ENCODE results near the gene SPP2.

DNA sequence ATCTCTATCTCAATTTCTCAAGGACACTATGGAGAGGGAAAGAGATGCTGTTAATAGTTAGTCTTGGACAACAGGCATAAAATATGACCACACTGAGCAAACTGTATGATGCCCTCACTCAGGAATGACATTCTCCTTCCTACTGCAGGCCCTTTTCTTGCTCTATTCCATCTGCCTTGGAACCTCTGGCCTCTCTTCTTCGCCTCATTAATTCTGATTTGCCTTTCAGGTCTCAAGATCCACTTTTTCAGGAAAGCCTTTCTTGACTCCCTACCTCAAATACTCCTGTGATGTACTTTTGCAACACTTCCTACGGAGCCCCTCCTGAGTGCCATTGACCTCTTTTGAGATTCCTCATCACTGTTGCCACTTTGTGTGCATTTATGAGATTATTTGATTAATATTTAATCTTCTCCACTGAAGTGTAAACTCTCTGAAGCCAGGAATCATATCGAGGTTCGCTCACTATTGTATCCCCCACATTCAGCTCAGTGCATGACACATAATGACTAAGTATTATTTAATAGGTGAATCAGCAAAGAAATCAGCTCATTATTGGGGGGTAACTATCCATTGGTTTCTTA lies 21.3 kb upstream of the SPP2 start:
- TF ChIP-seq RORB (CRISPR knock-in tag; IDR thresholded peaks at IDR 0.05) (no peak), ELF4 (CRISPR knock-in tag; IDR thresholded peaks at IDR 0.05; ENCODE audit: low read depth) (no peak), PRRX2 (CRISPR knock-in tag; IDR thresholded peaks at IDR 0.05) (no peak), ZNF396 (CRISPR knock-in tag; IDR thresholded peaks at IDR 0.05; ENCODE audit: borderline replicate concordance) (no peak), ZNF416 (CRISPR knock-in tag; IDR thresholded peaks at IDR 0.05) (no peak), FOXP1 (CRISPR knock-in tag; IDR thresholded peaks at IDR 0.05; ENCODE audit: borderline replicate concordance) (no peak), GABPB1 (CRISPR knock-in tag; IDR thresholded peaks at IDR 0.05) (no peak), TCF7 (CRISPR knock-in tag; IDR thresholded peaks at IDR 0.05; ENCODE audit: low read depth) (no peak)
- TF ChIP-seq, protein P1, sequence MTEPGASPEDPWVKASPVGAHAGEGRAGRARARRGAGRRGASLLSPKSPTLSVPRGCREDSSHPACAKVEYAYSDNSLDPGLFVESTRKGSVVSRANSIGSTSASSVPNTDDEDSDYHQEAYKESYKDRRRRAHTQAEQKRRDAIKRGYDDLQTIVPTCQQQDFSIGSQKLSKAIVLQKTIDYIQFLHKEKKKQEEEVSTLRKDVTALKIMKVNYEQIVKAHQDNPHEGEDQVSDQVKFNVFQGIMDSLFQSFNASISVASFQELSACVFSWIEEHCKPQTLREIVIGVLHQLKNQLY (CRISPR knock-in tag; IDR thresholded peaks at IDR 0.05): no peak
- TF ChIP-seq, protein P2, sequence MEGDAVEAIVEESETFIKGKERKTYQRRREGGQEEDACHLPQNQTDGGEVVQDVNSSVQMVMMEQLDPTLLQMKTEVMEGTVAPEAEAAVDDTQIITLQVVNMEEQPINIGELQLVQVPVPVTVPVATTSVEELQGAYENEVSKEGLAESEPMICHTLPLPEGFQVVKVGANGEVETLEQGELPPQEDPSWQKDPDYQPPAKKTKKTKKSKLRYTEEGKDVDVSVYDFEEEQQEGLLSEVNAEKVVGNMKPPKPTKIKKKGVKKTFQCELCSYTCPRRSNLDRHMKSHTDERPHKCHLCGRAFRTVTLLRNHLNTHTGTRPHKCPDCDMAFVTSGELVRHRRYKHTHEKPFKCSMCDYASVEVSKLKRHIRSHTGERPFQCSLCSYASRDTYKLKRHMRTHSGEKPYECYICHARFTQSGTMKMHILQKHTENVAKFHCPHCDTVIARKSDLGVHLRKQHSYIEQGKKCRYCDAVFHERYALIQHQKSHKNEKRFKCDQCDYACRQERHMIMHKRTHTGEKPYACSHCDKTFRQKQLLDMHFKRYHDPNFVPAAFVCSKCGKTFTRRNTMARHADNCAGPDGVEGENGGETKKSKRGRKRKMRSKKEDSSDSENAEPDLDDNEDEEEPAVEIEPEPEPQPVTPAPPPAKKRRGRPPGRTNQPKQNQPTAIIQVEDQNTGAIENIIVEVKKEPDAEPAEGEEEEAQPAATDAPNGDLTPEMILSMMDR (IDR thresholded peaks at IDR 0.05): no peak
- TF ChIP-seq, protein P3, sequence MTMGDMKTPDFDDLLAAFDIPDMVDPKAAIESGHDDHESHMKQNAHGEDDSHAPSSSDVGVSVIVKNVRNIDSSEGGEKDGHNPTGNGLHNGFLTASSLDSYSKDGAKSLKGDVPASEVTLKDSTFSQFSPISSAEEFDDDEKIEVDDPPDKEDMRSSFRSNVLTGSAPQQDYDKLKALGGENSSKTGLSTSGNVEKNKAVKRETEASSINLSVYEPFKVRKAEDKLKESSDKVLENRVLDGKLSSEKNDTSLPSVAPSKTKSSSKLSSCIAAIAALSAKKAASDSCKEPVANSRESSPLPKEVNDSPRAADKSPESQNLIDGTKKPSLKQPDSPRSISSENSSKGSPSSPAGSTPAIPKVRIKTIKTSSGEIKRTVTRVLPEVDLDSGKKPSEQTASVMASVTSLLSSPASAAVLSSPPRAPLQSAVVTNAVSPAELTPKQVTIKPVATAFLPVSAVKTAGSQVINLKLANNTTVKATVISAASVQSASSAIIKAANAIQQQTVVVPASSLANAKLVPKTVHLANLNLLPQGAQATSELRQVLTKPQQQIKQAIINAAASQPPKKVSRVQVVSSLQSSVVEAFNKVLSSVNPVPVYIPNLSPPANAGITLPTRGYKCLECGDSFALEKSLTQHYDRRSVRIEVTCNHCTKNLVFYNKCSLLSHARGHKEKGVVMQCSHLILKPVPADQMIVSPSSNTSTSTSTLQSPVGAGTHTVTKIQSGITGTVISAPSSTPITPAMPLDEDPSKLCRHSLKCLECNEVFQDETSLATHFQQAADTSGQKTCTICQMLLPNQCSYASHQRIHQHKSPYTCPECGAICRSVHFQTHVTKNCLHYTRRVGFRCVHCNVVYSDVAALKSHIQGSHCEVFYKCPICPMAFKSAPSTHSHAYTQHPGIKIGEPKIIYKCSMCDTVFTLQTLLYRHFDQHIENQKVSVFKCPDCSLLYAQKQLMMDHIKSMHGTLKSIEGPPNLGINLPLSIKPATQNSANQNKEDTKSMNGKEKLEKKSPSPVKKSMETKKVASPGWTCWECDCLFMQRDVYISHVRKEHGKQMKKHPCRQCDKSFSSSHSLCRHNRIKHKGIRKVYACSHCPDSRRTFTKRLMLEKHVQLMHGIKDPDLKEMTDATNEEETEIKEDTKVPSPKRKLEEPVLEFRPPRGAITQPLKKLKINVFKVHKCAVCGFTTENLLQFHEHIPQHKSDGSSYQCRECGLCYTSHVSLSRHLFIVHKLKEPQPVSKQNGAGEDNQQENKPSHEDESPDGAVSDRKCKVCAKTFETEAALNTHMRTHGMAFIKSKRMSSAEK (CRISPR knock-in tag; IDR thresholded peaks at IDR 0.05; ENCODE audit: borderline replicate concordance): no peak
- TF ChIP-seq, protein P4, sequence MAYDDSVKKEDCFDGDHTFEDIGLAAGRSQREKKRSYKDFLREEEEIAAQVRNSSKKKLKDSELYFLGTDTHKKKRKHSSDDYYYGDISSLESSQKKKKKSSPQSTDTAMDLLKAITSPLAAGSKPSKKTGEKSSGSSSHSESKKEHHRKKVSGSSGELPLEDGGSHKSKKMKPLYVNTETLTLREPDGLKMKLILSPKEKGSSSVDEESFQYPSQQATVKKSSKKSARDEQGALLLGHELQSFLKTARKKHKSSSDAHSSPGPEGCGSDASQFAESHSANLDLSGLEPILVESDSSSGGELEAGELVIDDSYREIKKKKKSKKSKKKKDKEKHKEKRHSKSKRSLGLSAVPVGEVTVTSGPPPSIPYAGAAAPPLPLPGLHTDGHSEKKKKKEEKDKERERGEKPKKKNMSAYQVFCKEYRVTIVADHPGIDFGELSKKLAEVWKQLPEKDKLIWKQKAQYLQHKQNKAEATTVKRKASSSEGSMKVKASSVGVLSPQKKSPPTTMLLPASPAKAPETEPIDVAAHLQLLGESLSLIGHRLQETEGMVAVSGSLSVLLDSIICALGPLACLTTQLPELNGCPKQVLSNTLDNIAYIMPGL (CRISPR knock-in tag; IDR thresholded peaks at IDR 0.05): no peak

Measured in WTC11 (cell line).